Transverse colon (tissue), 4 donors: ENCODE data around the gene HECW1.

ENCODE experiments used
- CTCF ChIP-seq, 5 experiments: fragments of 200-600 bp in 3 of 5; fragments of 450-650 bp in 2 of 5; sonication (generic) in 3 of 5; IDR thresholded peaks; 1 replicate in 2 of 5; 2 replicates in 3 of 5; pipeline ENCODE4 v1.5.1; 2016 to 2017; ENCODE audit warnings: antibody characterized with exemption in 5 of 5, inconsistent platforms in 3 of 5, mild to moderate bottlenecking in 2 of 5, moderate library complexity in 1 of 5
- EP300 ChIP-seq: sonication (generic); formaldehyde crosslinking; IDR thresholded peaks from one replicate; pipeline ENCODE4 v1.6.1; 2017; ENCODE audit warnings: antibody characterized with exemption, low read depth
- POLR2A ChIP-seq: fragments of 450-650 bp; IDR thresholded peaks from one replicate; pipeline ENCODE4 v1.6.1; 2016; ENCODE audit warnings: antibody characterized with exemption, mild to moderate bottlenecking, moderate library complexity
- POLR2AphosphoS5 ChIP-seq, 3 donors: sonication (generic); formaldehyde crosslinking; IDR thresholded peaks; one replicate each; pipeline ENCODE4 v1.6.1; 2016; ENCODE audit warnings: antibody characterized with exemption in 3 of 3

GRCh38 chr7:43081603-43082002, 30.8 kb upstream of the HECW1 start:
- TF ChIP-seq CTCF (IDR thresholded peaks at IDR 0.05) (no peak), POLR2A (no peak), POLR2AphosphoS5 (IDR thresholded peaks at IDR 0.05) (no peak), EP300 (no peak)
